T-helper 2 cell treated with Interferon-gamma antibody and Interleukin-4, amounts not matched to agents 5 μg/mL and 100 μg/mL, for 36 hours (primary cell): ENCODE data around the gene TARS3.
"Not testable (repeated sequence)": the region's sequence is repeated elsewhere in the genome, so short reads cannot be mapped to it uniquely, and the experiment has no call there.

Experiments used
- DNase-seq: peaks from one replicate; pipeline ENCODE4 v3.0.0; 2021; ENCODE audit warnings: low spot score
- H3K27ac Mint-ChIP-seq: one replicate; pipeline ENCODE4 v1.8.0; 2021; ENCODE audit warnings: mild to moderate bottlenecking, mixed read lengths
- H3K27me3 Mint-ChIP-seq: one replicate; pipeline ENCODE4 v1.8.0; 2021; ENCODE audit warnings: low read depth, mixed read lengths
- H3K36me3 Mint-ChIP-seq: one replicate; pipeline ENCODE4 v1.8.0; 2021; ENCODE audit warnings: low read depth, mixed read lengths
- H3K4me1 Mint-ChIP-seq: one replicate; pipeline ENCODE4 v1.8.0; 2021; ENCODE audit warnings: low read depth, mixed read lengths
- H3K4me3 Mint-ChIP-seq: one replicate; pipeline ENCODE4 v1.8.0; 2022; ENCODE audit warnings: mild to moderate bottlenecking, moderate library complexity, mixed read lengths
- H3K9me3 Mint-ChIP-seq: one replicate; pipeline ENCODE4 v1.8.0; 2021; ENCODE audit warnings: mixed read lengths

TARS3 gene

DNA sequence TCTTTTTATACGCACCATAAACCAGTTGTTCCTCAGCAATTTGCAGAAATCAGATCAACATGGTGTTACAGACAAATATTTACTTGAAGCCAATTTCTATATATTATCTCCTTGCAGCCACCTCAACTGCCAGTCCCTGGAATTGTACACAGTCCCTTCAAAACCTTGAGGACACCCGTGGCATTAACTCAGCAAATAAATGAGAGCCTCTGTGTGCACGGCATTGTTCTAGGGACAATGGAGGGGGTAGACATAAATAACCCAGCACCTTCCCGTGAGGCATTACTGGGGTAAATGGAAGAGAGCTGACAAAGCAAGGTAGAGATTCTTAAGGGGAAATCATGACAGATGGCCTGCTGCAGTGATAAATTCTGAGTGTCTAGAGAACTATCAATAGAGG lies 84.6 kb downstream of the TARS3 start:
- Mint-ChIP-seq H3K4me3 (no peak overlapping the region), H3K27ac (no peak overlapping the region), H3K9me3 (no peaks in the 10 kb centered on the region), H3K4me1 (peaks cover 17% of the 10 kb centered on the region), H3K27me3 (no peaks in the 10 kb centered on the region), H3K36me3 (peaks cover 32% of the 10 kb centered on the region)
- DNase-seq, result no peak

DNA sequence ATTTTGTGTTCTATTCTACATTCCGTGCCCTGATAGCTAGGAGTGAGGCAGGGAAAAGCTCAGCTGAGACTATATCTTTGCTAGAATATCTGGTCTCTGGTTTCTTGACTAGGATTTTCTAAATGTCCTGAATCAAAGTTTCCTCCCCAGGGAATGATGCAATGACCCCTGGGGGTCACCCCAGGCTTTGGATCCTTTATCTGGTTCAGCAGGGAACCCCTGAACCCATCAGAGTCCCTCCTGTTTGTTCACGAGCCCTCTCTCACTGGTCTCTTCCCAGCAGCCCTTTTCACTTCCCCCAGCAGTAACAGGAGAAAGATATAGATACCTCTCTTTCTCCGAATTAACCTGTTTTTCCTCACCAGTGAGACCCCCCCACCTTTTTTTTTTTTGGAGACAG lies 86.4 kb downstream of the TARS3 start:
- Mint-ChIP-seq H3K27ac (no peak overlapping the region), H3K4me1 (peaks cover 16% of the 10 kb centered on the region), H3K27me3 (no peaks in the 10 kb centered on the region), H3K36me3 (peaks cover 25% of the 10 kb centered on the region), H3K9me3 (no peaks in the 10 kb centered on the region), H3K4me3 (no peak overlapping the region)
- no peak for DNase-seq

DNA sequence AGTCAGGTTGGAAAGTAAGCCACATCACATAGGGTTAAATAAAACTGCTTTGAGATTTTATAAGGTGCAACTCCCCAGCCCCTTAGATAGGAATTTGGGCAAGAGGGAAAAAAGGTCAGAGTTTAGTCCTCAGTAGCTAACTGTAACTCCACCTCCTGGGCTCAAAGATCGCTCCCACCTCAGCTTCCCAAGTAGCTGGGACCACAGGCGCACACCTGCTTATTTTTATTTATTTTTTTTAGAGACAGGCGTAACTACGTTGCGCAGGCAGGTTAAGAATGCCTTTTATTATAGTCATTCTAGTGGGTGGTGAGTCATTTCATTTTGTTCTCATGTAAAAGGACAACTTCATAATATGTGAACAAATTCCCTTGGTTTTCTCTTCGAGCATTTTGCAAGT lies 86.8 kb downstream of the TARS3 start:
- H3K27ac Mint-ChIP-seq, result no peak overlapping the region
- no peaks in the 10 kb centered on the region for H3K27me3 Mint-ChIP-seq
- peaks cover 22% of the 10 kb centered on the region for H3K36me3 Mint-ChIP-seq
- no peaks in the 10 kb centered on the region for H3K9me3 Mint-ChIP-seq
- no peak overlapping the region for H3K4me3 Mint-ChIP-seq
- H3K4me1 Mint-ChIP-seq, result peaks cover 15% of the 10 kb centered on the region
- no peak for DNase-seq

DNA sequence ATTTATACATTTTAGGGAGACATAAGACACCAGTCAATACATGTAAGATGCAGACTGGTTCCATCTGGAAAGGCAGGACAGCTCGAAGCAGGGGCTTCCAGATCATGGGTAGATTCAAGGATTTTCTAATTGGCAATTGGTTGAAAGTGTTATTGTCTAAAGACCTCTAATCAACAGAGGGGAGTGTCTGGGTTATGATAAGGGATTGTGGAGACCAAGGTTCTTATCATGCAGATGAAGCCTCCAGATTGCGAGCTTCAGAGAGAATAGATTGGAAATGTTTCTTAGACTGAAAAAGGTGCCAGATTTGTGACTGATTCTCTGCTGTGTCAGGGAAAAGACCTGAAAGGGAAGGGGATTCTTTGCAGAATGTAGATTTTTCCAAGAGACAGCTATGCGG lies 87.2 kb downstream of the TARS3 start:
- Mint-ChIP-seq H3K27me3 (no peaks in the 10 kb centered on the region), H3K36me3 (peaks cover 17% of the 10 kb centered on the region), H3K27ac (no peak overlapping the region), H3K4me3 (no peak overlapping the region), H3K9me3 (no peaks in the 10 kb centered on the region), H3K4me1 (peaks cover 10% of the 10 kb centered on the region)
- no peak for DNase-seq

DNA sequence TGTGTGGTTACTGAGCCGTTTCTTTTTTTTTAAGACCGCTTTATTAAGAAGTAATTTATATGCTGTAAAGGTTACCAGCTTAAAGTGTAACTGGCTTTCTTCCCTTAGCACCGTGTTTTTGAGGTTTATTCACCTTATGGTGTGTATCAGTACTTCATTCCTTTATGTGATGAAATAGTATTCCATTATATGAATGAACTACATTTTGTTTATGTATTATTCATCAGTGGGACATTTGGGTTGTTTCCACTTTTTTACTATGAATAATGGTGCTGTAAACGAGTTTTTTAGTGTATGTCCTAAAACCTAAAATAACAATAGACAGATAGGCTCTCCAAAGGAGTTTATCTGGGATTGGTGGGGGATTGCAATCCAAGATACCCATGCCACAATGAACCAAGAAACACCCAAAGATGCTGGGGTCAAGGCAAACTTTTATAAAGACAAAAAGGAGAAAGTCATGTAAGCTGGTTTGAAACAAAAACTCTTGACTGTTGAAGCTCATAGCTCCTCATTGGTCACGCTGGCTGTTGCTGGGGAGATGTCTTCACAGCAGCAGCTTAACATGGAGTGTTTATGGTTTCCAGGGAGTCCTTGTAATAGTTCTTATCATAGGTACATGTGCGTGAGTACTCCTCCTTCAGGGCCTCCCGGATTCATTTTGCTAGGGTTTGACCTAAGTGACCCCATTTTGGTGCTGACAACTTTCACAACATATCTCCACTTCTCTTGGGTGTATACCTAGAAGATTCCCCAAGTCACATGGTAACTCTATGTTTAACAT lies 88.1 kb downstream of the TARS3 start:
- DNase-seq, result no peak
- H3K36me3 Mint-ChIP-seq, result peaks cover 12% of the 10 kb centered on the region
- H3K4me1 Mint-ChIP-seq, result peaks cover 4% of the 10 kb centered on the region
- no peak overlapping the region for H3K27ac Mint-ChIP-seq
- H3K4me3 Mint-ChIP-seq, result no peak overlapping the region
- no peaks in the 10 kb centered on the region for H3K9me3 Mint-ChIP-seq
- H3K27me3 Mint-ChIP-seq, result no peaks in the 10 kb centered on the region

DNA sequence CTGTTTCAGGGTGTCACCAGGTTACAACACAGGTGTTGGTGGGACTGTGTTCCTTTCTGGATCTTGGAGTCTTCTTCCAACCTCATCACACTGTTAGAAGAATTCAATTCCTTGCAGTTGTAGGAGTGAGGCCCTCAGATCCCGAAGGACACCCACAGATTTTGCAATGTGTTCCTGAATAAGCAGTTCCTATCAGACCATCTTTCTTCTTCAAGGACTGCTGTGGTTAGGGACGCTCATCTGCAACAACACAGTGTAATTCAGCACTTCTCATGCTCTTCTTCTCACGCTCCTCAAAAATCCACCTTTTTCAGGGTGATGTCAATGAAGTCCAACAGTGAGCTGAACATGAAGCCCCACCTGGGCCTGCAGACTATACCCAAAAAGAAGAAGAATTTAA lies 90.9 kb downstream of the TARS3 start:
- Mint-ChIP-seq H3K4me1 (no peaks in the 10 kb centered on the region), H3K36me3 (no peaks in the 10 kb centered on the region), H3K27me3 (no peaks in the 10 kb centered on the region), H3K9me3 (no peaks in the 10 kb centered on the region), H3K27ac (no peak overlapping the region), H3K4me3 (no peak overlapping the region)
- no peak for DNase-seq

DNA sequence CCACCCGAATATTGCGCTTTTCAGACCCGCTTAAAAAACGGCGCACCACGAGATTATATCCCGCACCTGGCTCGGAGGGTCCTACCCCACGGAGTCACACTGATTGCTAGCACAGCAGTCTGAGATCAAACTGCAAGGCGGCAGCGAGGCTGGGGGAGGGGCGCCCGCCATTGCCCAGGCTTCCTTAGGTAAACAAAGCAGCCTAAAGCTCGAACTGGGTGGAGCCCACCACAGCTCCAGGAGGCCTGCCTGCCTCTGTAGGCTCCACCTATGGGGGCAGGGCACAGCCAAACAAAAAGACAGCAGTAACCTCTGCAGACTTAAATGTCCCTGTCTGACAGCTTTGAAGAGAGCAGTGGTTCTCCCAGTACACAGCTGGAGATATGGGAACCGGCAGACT lies 97.5 kb downstream of the TARS3 start:
- not testable (repeated sequence) for DNase-seq, H3K4me3 Mint-ChIP-seq, H3K4me1 Mint-ChIP-seq, H3K9me3 Mint-ChIP-seq, H3K27ac Mint-ChIP-seq, H3K27me3 Mint-ChIP-seq, H3K36me3 Mint-ChIP-seq

DNA sequence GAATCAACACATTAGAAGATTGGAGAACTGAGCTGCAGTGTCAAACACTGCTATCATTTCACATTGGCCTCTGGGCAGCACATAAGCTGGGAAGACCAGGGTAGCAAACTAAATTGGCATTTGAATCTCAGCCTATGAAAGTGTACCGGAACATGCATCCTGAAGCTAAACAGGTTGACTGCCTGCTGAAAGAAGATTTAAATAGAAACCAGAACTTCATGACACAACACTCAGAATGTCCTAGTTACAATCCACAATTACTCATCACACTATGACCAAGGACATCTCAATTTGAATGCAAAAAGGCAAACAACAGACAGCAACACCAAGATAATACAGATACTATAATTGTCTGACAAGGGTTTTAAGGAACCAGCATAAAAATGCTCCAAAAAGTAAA lies 98.3 kb downstream of the TARS3 start:
- H3K36me3 Mint-ChIP-seq, result peaks cover 6% of the 10 kb centered on the region
- H3K9me3 Mint-ChIP-seq, result no peaks in the 10 kb centered on the region
- H3K27ac Mint-ChIP-seq, result no peak overlapping the region
- no peaks in the 10 kb centered on the region for H3K27me3 Mint-ChIP-seq
- peaks cover 5% of the 10 kb centered on the region for H3K4me1 Mint-ChIP-seq
- DNase-seq, result no peak
- no peak overlapping the region for H3K4me3 Mint-ChIP-seq

DNA sequence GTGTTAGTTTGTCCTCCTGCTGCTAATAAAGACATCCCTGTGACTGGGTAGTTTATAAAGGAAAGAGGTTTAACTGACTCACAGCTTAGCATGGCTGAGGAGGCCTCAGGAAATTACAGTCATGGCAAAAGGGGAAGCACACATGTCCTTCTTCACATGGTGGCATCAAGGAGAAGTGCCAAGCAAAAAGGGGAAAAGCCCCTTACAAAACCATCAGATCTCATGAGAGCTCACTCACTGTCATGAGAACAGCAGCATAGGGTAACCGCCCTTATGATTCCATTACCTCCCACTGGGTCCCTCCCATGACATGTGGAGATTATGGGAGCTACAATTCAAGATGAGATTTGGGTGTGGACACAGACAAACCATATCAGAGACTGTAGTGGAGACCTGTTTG lies 99.1 kb downstream of the TARS3 start:
- DNase-seq, result no peak
- no peaks in the 10 kb centered on the region for H3K27me3 Mint-ChIP-seq
- no peak overlapping the region for H3K27ac Mint-ChIP-seq
- H3K36me3 Mint-ChIP-seq, result peaks cover 6% of the 10 kb centered on the region
- peaks cover 5% of the 10 kb centered on the region for H3K4me1 Mint-ChIP-seq
- H3K9me3 Mint-ChIP-seq, result no peaks in the 10 kb centered on the region
- no peak overlapping the region for H3K4me3 Mint-ChIP-seq

DNA sequence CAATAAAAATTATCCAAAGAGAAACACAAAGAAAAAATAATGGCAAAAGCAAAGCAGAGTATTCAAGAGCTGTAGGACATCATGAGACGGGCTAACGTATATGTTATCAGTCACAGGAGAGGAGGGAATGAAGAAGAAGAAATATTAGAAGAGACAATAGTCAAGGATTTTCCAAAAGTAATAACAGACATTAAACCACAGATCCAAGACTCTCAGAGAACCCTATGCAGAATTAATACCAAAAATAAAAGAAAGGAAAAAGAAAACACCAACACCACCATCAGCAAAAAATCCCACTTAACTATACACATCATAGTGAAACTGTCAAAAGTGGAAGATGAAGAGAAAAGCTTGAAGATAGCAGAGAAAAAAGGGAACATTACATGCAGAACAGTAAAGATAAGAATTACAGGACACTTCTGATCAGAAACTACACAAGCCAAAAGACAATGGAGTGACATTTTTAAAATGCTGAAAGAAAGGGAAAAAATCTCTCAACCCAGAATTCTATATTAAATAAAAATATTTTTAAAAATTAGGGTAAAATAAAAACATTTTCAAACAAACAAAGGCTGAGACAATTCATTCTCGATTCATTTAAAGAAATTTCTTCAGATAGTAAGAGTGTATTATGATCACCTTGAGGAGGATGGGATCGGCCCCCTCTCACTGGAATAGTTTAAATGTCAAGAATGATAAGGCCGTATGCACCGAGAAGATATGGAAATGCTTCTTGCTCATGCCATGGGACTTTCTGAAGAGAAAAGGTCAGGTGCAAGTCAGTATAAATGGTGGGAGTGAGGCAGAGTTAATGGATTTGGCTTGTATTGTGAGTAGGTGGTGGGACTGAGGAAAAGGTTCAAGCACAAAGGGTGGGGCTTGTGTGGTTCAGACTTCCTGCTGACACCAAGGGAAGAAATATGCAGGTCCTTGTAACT lies 100.6 kb downstream of the TARS3 start:
- Mint-ChIP-seq H3K27me3 (no peaks in the 10 kb centered on the region), H3K9me3 (no peaks in the 10 kb centered on the region), H3K4me1 (peaks cover 5% of the 10 kb centered on the region), H3K36me3 (peaks cover 6% of the 10 kb centered on the region), H3K4me3 (no peak overlapping the region), H3K27ac (no peak overlapping the region)
- no peak for DNase-seq

DNA sequence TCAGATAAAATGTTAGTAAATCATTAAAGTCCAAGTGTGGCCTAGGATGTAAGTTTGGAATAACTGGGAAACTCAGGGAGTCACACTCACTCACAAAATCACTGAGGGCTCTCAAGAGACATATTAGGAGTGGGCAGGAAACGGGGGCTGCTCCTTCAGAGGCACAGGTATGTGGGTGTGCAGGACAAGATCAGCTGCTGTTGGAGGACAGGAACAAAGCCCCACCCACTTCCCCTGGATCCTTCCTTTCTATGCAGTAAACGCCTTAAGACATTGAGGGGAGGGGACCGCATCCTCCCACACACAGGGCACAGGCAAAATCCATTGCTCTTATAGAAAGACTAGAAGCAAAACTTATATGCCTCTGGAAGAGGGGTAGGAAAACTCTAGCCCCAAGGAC lies 102.3 kb downstream of the TARS3 start:
- no peaks in the 10 kb centered on the region for H3K9me3 Mint-ChIP-seq
- no peak overlapping the region for H3K4me3 Mint-ChIP-seq
- DNase-seq, result no peak
- no peaks in the 10 kb centered on the region for H3K27me3 Mint-ChIP-seq
- no peak overlapping the region for H3K27ac Mint-ChIP-seq
- peaks cover 5% of the 10 kb centered on the region for H3K4me1 Mint-ChIP-seq
- H3K36me3 Mint-ChIP-seq, result peaks cover 6% of the 10 kb centered on the region

DNA sequence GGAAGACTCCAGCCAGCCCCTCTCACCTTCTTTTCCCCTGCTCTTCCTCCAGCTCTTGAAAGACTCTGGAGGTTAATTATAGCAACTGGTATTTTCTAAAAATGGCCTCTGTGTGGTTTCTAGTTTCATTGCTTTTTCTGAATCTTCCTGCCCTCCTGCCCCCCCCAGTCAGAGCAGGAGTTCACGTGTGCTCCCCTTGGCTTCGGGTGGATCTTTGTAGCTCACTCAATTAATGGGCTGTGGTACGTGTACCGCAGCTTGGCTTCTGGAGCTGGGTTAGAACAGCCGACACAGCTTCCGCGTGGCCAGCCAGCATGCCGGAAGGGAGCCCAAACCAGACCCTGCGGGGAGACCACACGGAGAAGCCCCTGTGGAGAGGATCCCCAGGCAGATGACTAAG lies 103.6 kb downstream of the TARS3 start:
- Mint-ChIP-seq H3K36me3 (peaks cover 4% of the 10 kb centered on the region), H3K4me1 (peaks cover 5% of the 10 kb centered on the region), H3K27me3 (no peaks in the 10 kb centered on the region), H3K27ac (no peak overlapping the region), H3K9me3 (no peaks in the 10 kb centered on the region), H3K4me3 (no peak overlapping the region)
- DNase-seq, result no peak

DNA sequence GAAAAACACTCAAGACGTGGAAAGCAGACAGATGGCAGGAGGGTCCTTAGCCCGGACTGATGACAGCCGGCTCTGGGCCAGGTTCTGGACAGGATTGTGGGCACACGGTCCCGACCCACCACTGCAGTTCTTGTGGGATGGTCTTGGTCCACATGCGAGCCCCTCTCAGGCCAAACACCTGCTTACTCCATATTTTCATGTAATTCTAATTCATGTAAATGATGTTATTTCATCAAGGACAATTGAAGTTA lies 104.7 kb downstream of the TARS3 start:
- no peak for DNase-seq
- H3K9me3 Mint-ChIP-seq, result no peaks in the 10 kb centered on the region
- H3K27ac Mint-ChIP-seq, result no peak overlapping the region
- H3K4me3 Mint-ChIP-seq, result no peak overlapping the region
- peaks cover 5% of the 10 kb centered on the region for H3K4me1 Mint-ChIP-seq
- no peaks in the 10 kb centered on the region for H3K27me3 Mint-ChIP-seq
- H3K36me3 Mint-ChIP-seq, result peaks cover 4% of the 10 kb centered on the region

DNA sequence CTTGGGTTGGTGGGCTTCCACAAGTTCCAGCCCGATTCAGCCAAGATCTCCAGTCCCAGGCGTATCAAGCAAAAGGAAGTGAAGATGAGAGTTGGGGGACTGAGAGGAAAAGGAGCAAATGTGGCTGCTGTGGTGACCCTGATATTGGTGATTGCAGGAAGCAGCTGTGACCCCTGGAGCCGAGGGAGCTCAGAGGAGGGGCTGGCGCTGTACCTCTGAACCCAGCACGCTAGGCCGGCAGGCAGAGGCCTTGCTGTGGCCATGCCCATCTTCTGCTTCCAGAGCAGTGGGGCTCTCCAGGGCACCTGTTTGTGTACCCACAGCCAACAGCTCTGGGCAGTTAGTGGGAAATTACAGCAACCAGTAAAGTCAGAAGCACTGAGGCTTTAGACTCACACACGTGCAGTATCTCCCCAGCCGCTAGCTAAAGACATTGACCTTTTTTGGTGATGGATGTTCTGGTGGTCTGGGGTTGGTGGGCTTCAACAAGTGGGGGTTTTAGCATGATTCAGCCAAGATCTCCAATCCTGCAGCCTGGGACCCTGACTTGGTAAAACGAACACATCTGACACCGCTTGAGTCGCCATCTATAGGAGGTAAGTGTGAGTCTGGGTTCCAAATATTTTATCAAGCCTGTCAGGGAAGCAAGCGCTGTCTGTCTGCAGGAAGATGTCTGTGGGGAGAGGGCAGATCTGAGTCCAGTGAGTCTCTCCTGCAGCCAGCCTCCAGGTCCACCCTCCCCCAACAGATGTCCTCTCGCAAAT lies 105.2 kb downstream of the TARS3 start:
- no peak for DNase-seq
- H3K9me3 Mint-ChIP-seq, result no peaks in the 10 kb centered on the region
- H3K4me1 Mint-ChIP-seq, result peaks cover 5% of the 10 kb centered on the region
- H3K4me3 Mint-ChIP-seq, result no peak overlapping the region
- H3K27ac Mint-ChIP-seq, result no peak overlapping the region
- H3K27me3 Mint-ChIP-seq, result no peaks in the 10 kb centered on the region
- peaks cover 3% of the 10 kb centered on the region for H3K36me3 Mint-ChIP-seq
